Activated CD4-positive, alpha-beta T cell treated with anti-CD3 and anti-CD28 coated beads for 1 hour (primary cell): ENCODE measurements around the gene HOGA1.

Experiments
- DNase-seq: peaks from one replicate; pipeline ENCODE4 v3.0.0-alpha.2; 2020

Gene HOGA1

GRCh38 chr10:97580421-97581367 lies 3.5 kb upstream of the HOGA1 start:
- no peak for DNase-seq

GRCh38 chr10:97582169-97582568 lies 2.0 kb upstream of the HOGA1 start:
- no peak for DNase-seq

GRCh38 chr10:97583476-97583875 lies 713 bp upstream of the HOGA1 start:
- no peak for DNase-seq

- no peak for DNase-seq
Observed at GRCh38 chr10:97584798-97585438, 729 bp downstream of the HOGA1 start.

- DNase-seq: no peak
Observed at GRCh38 chr10:97585439-97585811, 1.2 kb downstream of the HOGA1 start.

GRCh38 chr10:97587183-97587582 lies 3.0 kb downstream of the HOGA1 start:
- no peak for DNase-seq

GRCh38 chr10:97589479-97589878 lies 5.3 kb downstream of the HOGA1 start, which contains the start of gene C10orf62:
C10orf62 (plus strand) TSS chr10:97589721; CDS start chr10:97589898, 177 bp downstream.
- no peak for DNase-seq

GRCh38 chr10:97590082-97590747 lies 6.0 kb downstream of the HOGA1 start:
- DNase-seq: no peak

- no peak for DNase-seq
Observed at GRCh38 chr10:97590748-97591495, 6.7 kb downstream of the HOGA1 start.

- DNase-seq: no peak
Observed at GRCh38 chr10:97593421-97593820, 9.2 kb downstream of the HOGA1 start.

GRCh38 chr10:97596101-97597082 lies 12.2 kb downstream of the HOGA1 start:
- DNase-seq: no peak

- no peak for DNase-seq
Observed at GRCh38 chr10:97597778-97598177, 13.6 kb downstream of the HOGA1 start.

GRCh38 chr10:97598407-97599271 lies 14.4 kb downstream of the HOGA1 start:
- no peak for DNase-seq

- DNase-seq: no peak
Observed at GRCh38 chr10:97599272-97599619, 15.1 kb downstream of the HOGA1 start.

GRCh38 chr10:97600616-97601015 lies 16.4 kb downstream of the HOGA1 start:
- no peak for DNase-seq

GRCh38 chr10:97601268-97602215 lies 17.4 kb downstream of the HOGA1 start:
- no peak for DNase-seq

- DNase-seq: no peak
Observed at GRCh38 chr10:97607095-97607636, 23.0 kb downstream of the HOGA1 start.

GRCh38 chr10:97608991-97609561 lies 24.9 kb downstream of the HOGA1 start:
- no peak for DNase-seq

GRCh38 chr10:97611473-97611872 lies 27.3 kb downstream of the HOGA1 start:
- DNase-seq: no peak
